NCI-H524 treated with DMSO at 0.1 percent for 48 hours (cell line): Measurements from ENCODE around the gene R3HDM2.
"Not testable (repeated sequence)": the region's sequence is repeated elsewhere in the genome, so short reads cannot be mapped to it uniquely, and the experiment has no call there.

Experiments
- DNase-seq: peaks from one replicate; lab custom pipeline; 2025; lab: John Stamatoyannopoulos, UW

R3HDM2 gene

DNA sequence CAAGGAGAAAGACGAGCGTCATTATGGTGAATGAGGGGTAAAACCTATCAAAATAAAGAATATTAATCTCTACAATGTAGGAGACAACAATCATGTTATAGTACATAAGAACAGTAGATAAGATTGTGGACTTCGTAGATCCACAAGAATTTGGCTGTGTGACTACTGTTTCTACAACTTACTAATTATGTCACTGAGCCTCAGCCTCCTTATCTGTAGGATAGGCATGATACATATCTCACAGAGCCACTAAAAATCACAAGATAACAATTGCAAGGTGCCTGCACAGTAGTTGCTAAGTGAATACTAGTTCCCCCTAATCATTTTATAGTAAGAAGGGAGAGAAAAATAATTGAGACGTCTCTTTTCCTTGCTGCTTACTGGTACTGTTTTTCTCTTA, 101.6 kb downstream of the R3HDM2 start:
- DNase-seq, result no peak

DNA sequence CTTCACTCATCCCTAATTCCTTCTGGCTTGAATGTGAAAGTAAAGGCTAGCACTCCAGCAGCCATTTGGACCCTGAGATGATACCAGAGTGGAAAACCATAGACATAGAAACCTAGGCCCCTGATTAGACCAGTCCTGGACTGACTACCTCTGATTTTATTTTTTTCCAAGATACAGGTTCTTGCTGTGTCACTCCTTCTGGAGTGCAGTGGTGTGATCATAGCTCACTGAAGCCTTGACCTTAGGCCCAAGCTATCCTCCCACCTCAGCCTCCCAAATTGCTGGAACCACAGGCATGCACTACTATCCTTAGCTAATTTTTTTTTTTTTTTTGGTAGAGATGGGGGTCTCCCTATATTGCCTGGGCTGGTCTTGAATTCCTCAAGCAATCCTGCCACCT, 105.4 kb downstream of the R3HDM2 start:
- DNase-seq, result no peak

DNA sequence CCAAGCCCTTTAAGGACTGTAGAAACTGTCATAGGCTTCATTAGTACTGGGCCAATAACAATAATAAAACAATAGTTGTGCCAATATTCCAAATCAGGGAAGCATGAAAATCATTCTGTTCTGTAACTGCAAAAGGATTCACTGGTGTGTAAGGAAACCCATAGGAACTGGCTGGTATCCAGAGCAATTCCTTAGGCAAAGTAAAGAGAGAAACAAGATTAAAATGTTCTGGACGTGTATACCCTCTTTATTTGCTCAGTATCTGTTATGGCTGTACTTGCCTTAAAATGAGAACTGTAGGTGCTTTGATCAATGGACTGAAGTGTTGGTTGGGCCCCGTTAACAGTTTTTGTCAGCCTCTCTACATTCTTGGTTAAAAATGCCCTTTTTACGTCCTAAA, 107.4 kb downstream of the R3HDM2 start:
- no peak for DNase-seq

DNA sequence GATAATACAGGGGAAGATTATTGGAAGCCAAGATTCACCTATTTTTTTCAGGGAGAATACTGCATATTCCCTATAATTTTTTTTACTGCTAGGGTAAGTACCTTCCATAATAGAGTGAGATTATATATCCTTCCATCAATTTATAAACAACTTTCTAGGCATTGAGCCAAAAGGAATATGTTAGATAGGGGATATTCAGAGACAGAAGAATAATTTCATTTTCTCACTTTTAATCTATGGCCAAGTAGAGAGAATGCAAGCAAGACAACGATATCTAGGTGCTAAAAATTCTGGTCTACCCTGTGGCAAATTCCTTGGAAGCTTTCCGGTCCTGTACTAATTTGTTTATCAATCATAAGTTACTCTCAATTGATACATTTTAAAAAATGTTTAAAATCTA, 110.2 kb downstream of the R3HDM2 start:
- DNase-seq, result no peak

DNA sequence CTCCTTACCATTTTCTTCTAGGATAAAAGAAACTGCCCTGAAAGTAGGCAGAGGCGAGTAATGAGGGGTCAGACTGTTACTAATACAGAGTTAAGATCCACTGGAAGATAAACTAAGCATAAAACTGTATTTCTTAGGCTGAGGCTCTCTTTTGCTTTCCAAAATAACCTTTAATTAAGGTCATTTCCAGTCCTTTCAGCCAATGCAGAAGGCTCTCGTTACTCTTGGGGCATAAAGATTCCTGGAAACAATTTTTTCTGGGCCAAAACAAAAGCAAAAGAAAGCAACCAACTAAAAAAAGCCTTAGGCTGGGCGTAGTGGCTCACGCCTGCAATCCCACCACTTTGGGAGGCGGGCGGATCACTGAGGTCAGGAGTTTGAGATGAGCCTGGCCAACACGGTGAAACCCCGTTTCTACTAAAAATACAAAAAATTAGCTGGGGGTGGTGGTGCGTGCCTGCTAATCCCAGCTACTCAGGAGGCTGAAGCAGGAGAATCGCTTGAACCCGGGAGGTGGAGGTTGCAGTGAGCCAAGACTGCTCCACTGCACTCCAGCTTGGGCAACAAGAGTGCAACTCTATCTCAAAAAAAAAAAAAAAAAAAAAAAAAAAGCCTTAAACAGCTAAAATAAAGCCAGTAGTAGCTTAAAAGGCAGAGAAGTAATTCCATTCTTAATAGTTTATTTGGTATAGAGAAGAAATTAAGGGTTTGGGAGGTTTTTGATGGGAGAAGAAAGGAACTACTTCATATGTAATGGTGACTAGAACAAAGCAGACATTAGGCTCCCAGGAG, 111.0 kb downstream of the R3HDM2 start:
- no peak for DNase-seq

DNA sequence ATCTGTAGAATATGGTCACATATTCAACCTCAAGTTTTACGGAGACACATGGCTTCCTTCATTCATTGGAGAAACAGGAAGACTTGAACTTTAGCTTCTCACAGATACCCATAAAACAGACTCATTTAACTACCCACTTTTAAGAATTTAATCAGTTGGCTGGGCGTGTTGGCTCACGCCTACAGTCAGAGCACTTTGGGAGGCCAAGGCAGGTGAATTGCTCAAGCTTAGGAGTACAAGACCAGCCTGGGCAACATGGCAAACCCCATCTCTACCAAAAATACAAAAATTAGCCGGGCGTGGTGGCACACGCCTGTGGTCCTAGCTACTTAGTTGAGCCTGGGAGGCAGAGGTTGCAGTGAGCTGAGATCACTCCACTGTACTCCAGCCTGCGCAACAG, 115.2 kb downstream of the R3HDM2 start:
- no peak for DNase-seq

DNA sequence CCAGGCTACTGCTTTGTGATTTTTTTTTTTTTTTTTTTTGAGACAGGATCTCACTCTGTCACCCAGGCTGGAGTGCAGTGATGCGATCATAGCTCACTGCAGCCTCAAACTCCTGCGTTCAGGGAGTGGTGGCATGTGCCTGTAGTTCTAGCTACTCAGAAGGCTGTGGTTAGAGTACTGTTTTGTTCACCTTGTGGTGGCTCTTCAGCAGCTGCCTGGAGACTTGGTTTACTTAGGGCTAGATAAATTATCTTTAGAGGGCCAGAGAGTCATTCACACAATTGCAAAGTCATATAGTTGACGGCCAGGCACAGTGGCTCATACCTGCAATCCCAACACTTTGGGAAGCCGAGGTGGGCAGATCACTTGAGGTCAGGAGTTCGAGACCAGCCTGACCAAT, 118.6 kb downstream of the R3HDM2 start:
- DNase-seq, result not testable (repeated sequence)

DNA sequence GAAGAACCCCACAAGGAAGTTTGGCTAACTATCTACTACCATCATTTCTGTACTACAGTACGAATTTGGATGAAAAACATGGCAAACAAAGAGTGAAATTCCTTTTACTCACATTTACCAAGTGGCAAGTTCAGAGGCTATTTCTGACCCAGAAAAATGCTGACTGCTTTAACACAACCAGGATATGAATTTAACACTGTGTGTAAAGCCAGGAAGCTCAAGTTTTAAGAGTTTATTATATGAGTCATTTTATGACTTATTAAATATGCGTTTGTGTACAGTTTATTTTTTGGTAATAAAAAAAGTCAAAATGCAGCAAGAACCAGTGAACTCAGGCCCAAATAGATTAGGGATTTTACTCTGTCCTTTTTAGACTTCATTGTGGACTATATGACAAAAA, 121.4 kb downstream of the R3HDM2 start:
- no peak for DNase-seq

DNA sequence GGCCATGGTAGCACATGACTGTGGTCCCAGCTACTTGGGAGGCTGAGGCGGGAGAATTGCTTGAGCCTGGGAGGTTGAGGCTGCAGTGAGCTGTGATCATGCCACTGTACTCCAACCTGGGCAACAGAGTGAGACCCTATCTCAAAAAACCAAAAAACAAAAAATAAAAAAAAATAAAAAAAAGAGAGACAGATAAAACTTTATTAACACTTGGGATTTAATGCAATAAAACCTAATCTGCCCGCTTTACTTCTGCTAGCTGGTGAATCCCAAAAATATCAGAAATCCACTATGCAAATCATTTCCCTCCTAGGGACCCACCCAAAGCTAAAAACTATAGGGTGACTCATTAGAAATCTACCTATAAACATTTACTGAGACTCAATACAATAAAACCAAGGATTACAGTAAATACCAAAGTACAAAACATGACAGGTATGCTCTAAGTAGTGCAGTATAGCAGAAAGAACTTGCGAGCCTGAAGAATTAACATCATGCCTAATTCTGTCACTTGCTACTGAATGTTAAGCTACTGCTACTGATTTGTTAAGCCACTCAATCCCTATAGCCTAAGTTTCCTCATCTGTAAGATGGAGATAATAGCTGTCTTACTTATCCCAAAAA, 129.8 kb downstream of the R3HDM2 start:
- DNase-seq, result no peak

DNA sequence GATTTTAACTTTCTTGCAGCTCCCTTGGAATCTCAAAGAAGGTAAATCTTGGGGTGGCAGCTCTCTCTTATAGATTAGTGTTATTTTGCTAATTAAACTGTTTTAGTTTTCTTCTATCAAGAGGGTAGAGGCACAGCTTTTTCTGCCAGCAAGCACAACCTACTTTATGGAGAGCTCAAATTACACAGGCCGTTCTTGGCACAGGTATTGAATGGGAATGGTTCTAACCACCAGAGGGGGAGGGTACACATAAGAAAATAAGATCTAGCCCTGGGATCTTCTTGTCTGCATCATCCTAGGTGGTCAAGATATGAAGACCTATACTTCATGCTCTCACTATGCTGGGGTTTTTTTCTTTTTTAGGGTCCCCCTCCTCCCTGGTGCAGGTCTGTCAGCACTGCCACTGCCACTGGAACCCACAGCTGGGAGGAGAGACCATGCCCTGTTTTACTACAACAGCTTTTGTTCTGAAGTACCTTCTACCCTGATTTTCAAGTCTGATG, 131.3 kb downstream of the R3HDM2 start:
- no peak for DNase-seq

DNA sequence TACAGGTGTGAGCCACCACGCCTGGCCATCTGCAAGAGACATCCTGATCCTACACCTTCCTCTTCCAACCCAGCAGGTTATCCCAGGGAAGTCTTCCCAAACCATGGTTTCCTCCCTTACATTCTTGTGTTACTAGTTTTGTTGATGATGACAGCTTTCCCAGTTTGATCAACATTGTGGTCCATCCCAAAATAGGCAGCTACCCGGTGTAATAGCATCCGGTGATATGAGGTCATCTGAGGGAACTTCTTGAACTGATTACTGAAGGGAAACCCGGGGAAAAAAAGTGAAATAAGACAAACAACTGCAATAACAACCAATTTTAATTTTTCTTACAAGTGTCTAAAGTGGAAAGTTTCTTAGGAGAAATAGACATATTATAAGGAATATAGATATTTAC, 134.6 kb downstream of the R3HDM2 start:
- no peak for DNase-seq

DNA sequence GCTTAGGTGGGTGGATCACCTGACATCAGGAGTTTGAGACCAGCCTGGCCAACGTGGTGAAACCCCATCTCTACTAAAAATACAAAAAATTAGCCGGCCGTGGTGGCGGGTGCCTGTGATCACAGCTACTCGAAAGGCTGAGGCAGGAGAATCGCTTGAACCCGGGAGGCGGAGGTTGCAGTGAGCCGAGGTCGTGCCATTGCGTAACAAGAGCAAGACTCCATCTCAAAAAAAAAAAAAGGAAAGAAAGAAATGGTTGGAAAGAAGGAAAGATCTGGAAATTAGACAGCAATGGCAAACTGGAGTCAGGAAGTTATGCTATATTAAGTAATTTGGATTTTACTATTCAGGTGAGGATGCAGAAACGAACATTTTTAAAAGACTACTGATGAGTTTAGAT, 148.8 kb downstream of the R3HDM2 start:
- DNase-seq, result not testable (repeated sequence)

DNA sequence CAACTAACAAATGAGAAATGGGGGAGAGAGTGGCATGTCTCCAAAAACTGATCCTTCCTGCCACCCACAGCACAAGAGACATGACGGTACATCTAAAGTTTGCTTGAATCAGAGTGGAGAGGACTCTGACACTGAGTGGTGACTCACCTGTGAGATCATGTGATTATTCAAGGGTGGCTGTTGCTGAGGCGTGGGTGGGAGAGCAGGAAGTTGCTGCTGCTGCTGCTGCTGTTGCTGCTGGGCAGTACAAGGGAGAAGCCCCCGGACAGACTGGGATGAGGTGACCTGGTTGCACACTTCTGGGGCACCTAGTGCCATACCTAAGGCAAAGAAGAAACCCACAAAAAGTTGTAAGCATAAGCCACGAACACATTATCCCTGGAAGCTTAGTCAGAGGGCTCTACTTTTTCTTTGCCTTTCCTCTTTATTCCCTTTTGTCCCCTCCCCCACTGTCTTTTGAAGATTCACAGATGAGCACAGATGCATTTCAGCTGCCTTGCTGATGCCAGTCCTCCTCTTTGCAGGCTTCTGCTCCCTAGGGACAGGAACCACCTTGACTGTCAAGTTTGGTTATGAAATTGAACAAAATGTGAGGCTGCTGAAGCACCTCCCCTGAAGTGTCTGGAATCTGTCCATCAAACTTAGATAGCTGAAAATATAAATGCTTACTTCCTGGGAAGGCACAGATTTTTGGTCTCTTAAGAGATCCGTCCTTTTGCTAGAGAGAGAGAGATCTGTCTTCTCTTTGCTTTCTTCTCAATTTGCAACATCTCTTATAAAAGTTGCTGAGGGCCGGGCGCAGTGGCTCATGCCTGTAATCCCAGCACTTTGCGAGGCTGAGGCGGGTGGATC, 150.4 kb downstream of the R3HDM2 start:
- no peak for DNase-seq

DNA sequence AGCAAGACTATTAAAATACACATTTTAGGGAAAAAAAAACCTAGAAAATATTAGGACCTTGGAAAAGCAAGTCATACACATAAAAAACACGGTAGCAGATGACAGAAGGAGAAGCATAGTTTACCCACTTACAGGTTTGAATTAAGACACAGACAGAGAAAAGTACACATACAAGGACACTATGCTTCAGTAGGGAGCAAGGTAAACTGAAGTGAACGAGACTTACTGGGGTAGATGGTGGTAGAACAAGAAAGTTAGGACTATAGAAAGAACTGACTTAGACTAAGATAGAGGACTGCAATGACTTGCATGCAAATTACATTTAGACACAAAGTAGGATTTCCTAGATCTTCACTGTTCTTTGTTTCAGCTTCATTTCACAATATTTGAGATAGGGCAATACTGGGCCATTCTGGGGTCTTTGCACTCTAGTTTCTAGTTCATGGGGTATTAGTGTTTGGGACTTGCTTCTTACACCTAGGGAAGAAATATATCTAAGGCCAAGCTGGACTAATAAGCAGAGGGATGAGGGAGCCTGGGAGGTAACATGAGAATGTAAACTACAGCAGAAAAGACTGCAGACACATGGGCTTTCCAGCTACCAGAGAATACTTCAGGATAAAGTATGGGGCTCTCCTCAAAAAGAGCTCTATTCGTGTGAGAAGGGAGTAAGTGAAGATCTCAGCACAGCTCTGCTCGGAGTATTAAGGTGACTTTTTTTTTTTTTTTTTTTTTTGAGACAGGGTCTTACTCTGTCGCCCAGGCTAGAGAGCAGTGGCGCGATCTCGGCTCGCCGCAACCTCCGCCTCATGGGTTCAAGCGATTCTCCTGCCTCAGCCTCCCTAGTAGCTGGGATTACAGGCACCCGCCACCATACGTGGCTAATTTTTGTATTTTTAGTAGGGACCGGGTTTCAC, 152.1 kb downstream of the R3HDM2 start:
- no peak for DNase-seq

DNA sequence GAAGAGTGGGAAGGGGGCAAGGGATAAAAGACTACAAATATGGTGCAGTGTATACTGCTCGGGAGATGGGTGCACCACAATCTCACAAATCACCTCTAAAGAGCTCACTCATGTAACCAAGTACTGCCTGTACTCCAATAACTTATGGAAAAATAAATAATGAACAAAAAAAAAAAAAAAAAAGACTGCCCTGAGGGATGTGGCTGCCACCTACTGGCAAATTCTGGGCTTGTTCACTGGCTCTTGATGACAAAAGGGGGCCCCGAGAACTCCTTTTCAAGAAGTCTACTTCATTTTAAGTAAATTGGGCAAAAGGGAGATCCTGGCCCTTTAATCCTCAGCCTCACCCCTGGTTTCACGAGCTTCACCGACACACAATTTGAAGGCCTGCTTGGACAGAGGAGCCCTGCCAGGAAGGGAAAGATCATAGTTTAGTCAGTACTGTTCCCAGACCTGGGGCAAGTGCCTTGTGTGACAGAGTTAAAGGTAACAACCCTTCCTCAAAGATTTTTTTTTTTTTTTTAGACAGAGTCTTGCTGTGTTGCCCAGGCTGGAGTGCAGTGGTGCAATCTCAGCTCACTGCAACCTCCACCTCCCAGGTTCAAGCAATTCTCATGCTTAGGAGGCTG, 153.8 kb downstream of the R3HDM2 start:
- no peak for DNase-seq

DNA sequence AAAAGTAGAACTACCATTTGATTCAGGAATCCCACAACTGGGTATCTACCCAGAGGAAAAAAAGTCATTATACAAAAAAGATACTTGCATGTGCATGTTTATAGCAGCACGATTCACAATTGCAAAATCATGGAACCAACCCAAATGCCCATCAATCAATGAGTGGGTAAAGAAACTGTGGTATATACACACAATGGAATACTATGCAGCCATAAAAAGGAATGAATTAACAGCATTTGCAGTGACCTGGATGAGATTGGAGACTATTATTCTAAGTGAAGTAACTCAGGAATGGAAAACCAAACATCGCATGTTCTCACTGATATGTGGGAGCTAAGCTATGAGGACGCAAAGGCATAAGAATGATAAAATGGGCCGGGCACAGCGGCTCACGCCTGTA, 154.6 kb downstream of the R3HDM2 start:
- not testable (repeated sequence) for DNase-seq

DNA sequence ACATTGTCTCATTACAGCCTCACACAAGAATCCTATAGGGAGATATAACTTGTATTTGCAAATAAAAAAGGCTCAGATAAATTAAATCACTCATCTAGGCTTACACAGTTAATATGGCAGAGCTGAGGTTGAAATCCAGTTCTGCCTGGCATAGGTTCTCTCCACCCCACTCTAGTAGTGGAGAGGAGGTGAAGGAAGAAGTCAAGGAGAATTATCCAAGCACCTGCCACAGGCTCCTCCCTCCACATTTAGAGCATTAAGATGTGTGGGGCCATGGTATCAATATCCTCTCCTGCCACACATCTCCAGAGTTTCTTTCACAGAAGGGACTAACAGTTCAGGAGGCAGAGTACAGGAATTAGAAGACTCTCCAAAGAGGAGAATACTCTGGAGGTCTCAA, 157.3 kb downstream of the R3HDM2 start:
- DNase-seq, result no peak

DNA sequence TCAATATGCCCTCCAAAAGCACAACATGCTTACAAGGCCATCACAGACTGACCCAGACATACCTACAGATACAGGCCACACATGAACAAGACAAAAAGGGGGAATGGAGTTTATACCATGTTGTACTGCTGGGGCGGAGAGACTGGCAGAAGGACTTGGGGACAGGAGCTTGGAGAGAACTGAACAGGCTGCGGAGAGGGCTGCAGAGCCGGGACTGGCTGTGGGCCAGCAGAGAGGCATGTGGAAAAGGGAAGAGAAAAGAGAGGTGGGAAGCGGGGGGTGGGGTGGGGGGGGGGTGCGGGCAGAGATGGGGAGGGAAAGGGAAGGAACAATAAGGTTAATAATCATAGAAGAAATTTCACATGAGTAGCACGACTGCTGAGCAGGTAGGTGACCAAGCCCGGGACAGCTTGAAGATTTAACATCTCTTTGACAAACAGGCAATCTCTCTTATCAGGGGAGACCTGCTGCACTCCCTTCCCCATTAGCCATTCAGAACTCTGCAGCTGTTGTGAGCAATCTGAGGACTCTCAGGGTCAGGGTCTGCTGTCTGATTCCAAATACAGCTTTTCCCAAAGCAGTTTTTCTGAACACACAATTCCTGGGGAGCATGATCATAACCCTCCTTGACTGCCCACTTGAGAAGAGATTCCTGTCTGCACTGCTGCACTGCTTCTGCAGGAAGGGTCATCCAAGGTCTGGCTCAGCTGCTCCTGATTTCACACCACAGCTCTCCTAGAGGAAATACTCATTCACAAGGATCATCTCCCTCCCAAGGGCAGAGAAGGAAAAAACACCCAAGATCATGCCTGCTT, 158.3 kb downstream of the R3HDM2 start:
- DNase-seq, result no peak

DNA sequence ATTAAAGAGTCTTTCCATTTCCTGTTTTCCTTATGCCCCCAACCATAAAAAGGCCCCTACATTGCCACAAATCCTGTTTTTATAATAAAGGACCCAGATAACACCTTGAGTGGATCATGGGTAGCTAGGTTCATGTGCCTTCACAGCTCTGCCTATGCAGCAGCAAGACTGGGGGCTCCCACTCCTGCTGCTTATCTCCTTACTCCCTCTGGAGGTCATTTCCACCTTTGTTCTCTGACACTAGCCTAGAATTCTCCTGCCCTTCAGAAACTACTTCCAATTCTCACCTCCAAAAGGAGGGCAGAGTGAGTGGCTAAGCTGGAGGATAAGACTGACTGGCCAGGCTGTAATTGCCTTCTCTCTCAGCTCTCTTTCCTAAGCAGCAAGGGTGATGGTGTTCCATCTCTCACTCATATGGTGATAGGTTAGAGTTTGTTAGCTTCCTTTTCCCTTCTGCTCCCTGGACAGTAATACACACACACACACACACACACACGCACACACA, 159.8 kb downstream of the R3HDM2 start:
- no peak for DNase-seq

DNA sequence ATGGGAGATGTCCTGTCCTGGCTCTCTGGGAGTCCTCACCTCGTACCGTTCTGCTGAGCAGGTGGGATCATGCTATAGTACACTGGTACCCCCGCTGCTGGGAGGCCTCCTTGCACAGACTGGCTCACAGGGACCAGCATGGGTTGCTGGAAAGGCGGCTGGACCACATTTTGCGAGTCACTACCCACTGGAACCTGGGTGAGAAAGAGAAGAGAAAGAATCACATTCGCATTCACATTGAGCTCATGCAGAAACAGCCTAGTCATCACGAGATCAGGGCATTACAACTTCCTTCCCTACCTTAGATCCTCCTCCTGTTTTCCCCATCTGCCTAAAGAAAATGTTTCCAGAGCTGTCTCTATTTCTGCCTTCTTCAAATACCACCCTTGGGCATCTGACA, 162.6 kb downstream of the R3HDM2 start:
- no peak for DNase-seq
